Liver (tissue), 9 donors: Measurements from ENCODE around the gene SCAMP1. TPM values are rescaled to one million over a fixed set of nuclear protein-coding genes. Genes with fewer than 3 reads are reported as not detected.

Experiments
- DNase-seq: peaks from one replicate; pipeline ENCODE4 v3.0.0-alpha.2; 2017; ENCODE audit warnings: low spot score
- H3K27ac ChIP-seq, 2 donors: one replicate each; pipeline ENCODE4 v1.7.0; 2013; ENCODE audit warnings: inconsistent platforms in 2 of 2, low read length in 2 of 2, control low read depth in 1 of 2, low read depth in 1 of 2, mild to moderate bottlenecking in 1 of 2
- H3K27me3 ChIP-seq, 4 donors: one replicate each; pipeline versions ENCODE4 v1.6.1 to v1.7.0; 2013; ENCODE audit warnings: low read length in 3 of 4, inconsistent platforms in 1 of 4, mild to moderate bottlenecking in 1 of 4, moderate library complexity in 1 of 4; ENCODE audit not compliant: control insufficient read depth in 4 of 4, insufficient read depth in 4 of 4
- H3K36me3 ChIP-seq, 4 donors: one replicate each; pipeline versions ENCODE4 v1.6.1 to v1.7.0; 2013; ENCODE audit warnings: low read length in 3 of 4, mild to moderate bottlenecking in 3 of 4, low read depth in 1 of 4, moderate library complexity in 1 of 4; ENCODE audit not compliant: control insufficient read depth in 4 of 4, insufficient read depth in 3 of 4
- H3K4me1 ChIP-seq, 4 donors: one replicate each; pipeline versions ENCODE4 v1.6.1 to v1.7.0; 2013; ENCODE audit warnings: low read length in 3 of 4, mild to moderate bottlenecking in 3 of 4, moderate library complexity in 1 of 4; ENCODE audit not compliant: control insufficient read depth in 4 of 4, insufficient read depth in 4 of 4
- H3K4me3 ChIP-seq, 3 donors: one replicate each; pipeline versions ENCODE4 v1.6.1 to v1.7.0; 2013; ENCODE audit warnings: low read length in 3 of 3, control low read depth in 1 of 3, low read depth in 1 of 3, mild to moderate bottlenecking in 1 of 3
- H3K9ac ChIP-seq, 2 donors: one replicate each; pipeline ENCODE4 v1.7.0; 2013; ENCODE audit warnings: low read length in 2 of 2, mild to moderate bottlenecking in 2 of 2, moderate library complexity in 2 of 2, control low read depth in 1 of 2, low read depth in 1 of 2
- H3K9me3 ChIP-seq, 4 donors: one replicate each; pipeline versions ENCODE4 v1.6.1 to v1.7.0; 2013; ENCODE audit warnings: low read length in 3 of 4; ENCODE audit not compliant: control insufficient read depth in 4 of 4
- ATF3 ChIP-seq: IDR thresholded peaks from 2 replicates; pipeline ENCODE4 v1.6.1; 2016; ENCODE audit warnings: antibody characterized with exemption
- CTCF ChIP-seq: fragments of 150-350 bp; IDR thresholded peaks from 2 replicates; pipeline ENCODE4 v1.5.1; 2017; ENCODE audit warnings: improper control_type of control experiment, low read depth, low read length; ENCODE audit not compliant: missing input control
- EGR1 ChIP-seq, 2 donors: IDR thresholded peaks; 2 replicates each; pipeline ENCODE4 v1.6.1; 2016 to 2018; ENCODE audit warnings: antibody characterized with exemption in 2 of 2, low read depth in 2 of 2
- FOXA1 ChIP-seq: IDR thresholded peaks from 2 replicates; pipeline ENCODE4 v1.6.1; 2016; ENCODE audit warnings: antibody characterized with exemption
- FOXA2 ChIP-seq: IDR thresholded peaks from 2 replicates; pipeline ENCODE4 v1.6.1; 2016; ENCODE audit warnings: antibody characterized with exemption
- GABPA ChIP-seq, 2 donors: IDR thresholded peaks in 1 of 2; conservative IDR thresholded peaks in 1 of 2; 2 replicates each; pipeline ENCODE4 v1.6.1; 2016; ENCODE audit warnings: antibody characterized with exemption in 2 of 2, mild to moderate bottlenecking in 1 of 2, moderate library complexity in 1 of 2
- HNF4A ChIP-seq, 2 donors: conservative IDR thresholded peaks; 2 replicates each; pipeline ENCODE4 v1.6.1; 2016; ENCODE audit warnings: antibody characterized with exemption in 2 of 2, mild to moderate bottlenecking in 2 of 2
- HNF4G ChIP-seq: IDR thresholded peaks from 2 replicates; pipeline ENCODE4 v1.6.1; 2016; ENCODE audit warnings: antibody characterized with exemption
- JUND ChIP-seq, 2 donors: IDR thresholded peaks; 2 replicates each; pipeline ENCODE4 v1.6.1; 2016; ENCODE audit warnings: antibody characterized with exemption in 2 of 2
- MAX ChIP-seq: IDR thresholded peaks from 2 replicates; pipeline ENCODE4 v1.6.1; 2016; ENCODE audit warnings: antibody characterized with exemption
- NR2F2 ChIP-seq: IDR thresholded peaks from 2 replicates; pipeline ENCODE4 v1.6.1; 2016; ENCODE audit warnings: antibody characterized with exemption
- RAD21 ChIP-seq, 2 donors: IDR thresholded peaks; 2 replicates each; pipeline ENCODE4 v1.6.1; 2016; ENCODE audit warnings: antibody characterized with exemption in 2 of 2, mild to moderate bottlenecking in 2 of 2
- REST ChIP-seq: IDR thresholded peaks from 2 replicates; pipeline ENCODE4 v1.6.1; 2016; ENCODE audit warnings: antibody characterized with exemption, mild to moderate bottlenecking
- RXRA ChIP-seq, 2 donors: IDR thresholded peaks; 2 replicates each; pipeline ENCODE4 v1.6.1; 2017 to 2018; ENCODE audit warnings: antibody characterized with exemption in 2 of 2, mild to moderate bottlenecking in 1 of 2
- SP1 ChIP-seq: IDR thresholded peaks from 2 replicates; pipeline ENCODE4 v1.6.1; 2018; ENCODE audit warnings: antibody characterized with exemption, mild to moderate bottlenecking
- TAF1 ChIP-seq: conservative IDR thresholded peaks from 2 replicates; pipeline ENCODE4 v1.6.1; 2016; ENCODE audit warnings: antibody characterized with exemption, mild to moderate bottlenecking
- YY1 ChIP-seq: IDR thresholded peaks from 2 replicates; pipeline ENCODE4 v1.6.1; 2016; ENCODE audit warnings: antibody characterized with exemption, mild to moderate bottlenecking
- ZBTB33 ChIP-seq: IDR thresholded peaks from 2 replicates; pipeline ENCODE4 v1.6.1; 2016; ENCODE audit warnings: antibody characterized with exemption
- WGBS: extraction: QIAGEN DNeasy Blood & Tissue Kit; methylation state at CpG from one replicate; pipeline ENCODE4 v1.1.7; 2013; 5-methylcytosine and 5-hydroxymethylcytosine counted together
- polyA plus RNA-seq, 2 donors: library from polyadenylated mRNA; stranded (reverse) in 1 of 2; unstranded in 1 of 2; fragments of 200-250 nt in 1 of 2; fragments of >200 nt in 1 of 2; fragmentation: Nextera tagmentation in 1 of 2; extraction: Ambion mirVana in 1 of 2; gene quantifications; one replicate each; pipeline versions ENCODE4 v1.2.1 to v1.2.3, GENCODE V29; 2013 to 2015
- total RNA-seq, 2 donors: library from RNA; depleted of rRNA; stranded (reverse); fragments of >200 nt; gene quantifications; one replicate each; pipeline ENCODE4 v1.2.3, GENCODE V29; 2014
- donor health status: healthy.
- donor health status: healthy.
- donor health status: healthy.
- donor health status: healthy.
- donor health status: healthy.

Gene SCAMP1
- total and polyA plus RNA-seq, 4 donors: 5.9 to 15.0 (median 9.0) TPM

GRCh38 chr5:78416677-78417425 lies 56.4 kb downstream of the SCAMP1 start:
- Histone ChIP-seq H3K27ac (no peak overlapping the region), H3K4me3 (no peak overlapping the region), H3K36me3 (peaks cover 2 to 10% (median 9%) of the 10 kb centered on the region in 4 donors), H3K27me3 (no peaks in the 10 kb centered on the region), H3K9ac (no peak overlapping the region), H3K4me1 (no peaks in the 10 kb centered on the region), H3K9me3 (no peaks in the 10 kb centered on the region)
- no peak for TF ChIP-seq MAX
- TF ChIP-seq RAD21 (IDR thresholded peaks at IDR 0.05): no peak
- WGBS: 95% methylated on average over 1 of the region's 1 CpG
- no peak for DNase-seq

- no peaks in the 10 kb centered on the region for H3K9me3 ChIP-seq
- TF ChIP-seq JUND (IDR thresholded peaks at IDR 0.05) (no peak), NR2F2 (no peak), YY1 (no peak), SP1 (no peak), EGR1 (IDR thresholded peaks at IDR 0.05; ENCODE audit: low read depth in 2 of 2) (no peak), CTCF (no peak), HNF4A (conservative IDR thresholded peaks at IDR 0.05) (no peak), REST (no peak), MAX (no peak), RXRA (IDR thresholded peaks at IDR 0.05) (no peak), ATF3 (no peak), FOXA2 (no peak), HNF4G (no peak), RAD21 (IDR thresholded peaks at IDR 0.05) (no peak), GABPA (IDR thresholded peaks at IDR 0.05 in 1 of 2, conservative IDR thresholded peaks at IDR 0.05 in 1 of 2) (no peak), ZBTB33 (no peak), TAF1 (no peak), FOXA1 (no peak)
- H3K27me3 ChIP-seq: no peaks in the 10 kb centered on the region
- no peak overlapping the region for H3K27ac ChIP-seq
- 81% methylated on average over 3 of the region's 3 CpGs for WGBS
- H3K9ac ChIP-seq: no peak overlapping the region
- DNase-seq: no peak
- no peaks in the 10 kb centered on the region for H3K4me1 ChIP-seq
- H3K36me3 ChIP-seq: peaks cover 2 to 10% (median 9%) of the 10 kb centered on the region in 4 donors
- H3K4me3 ChIP-seq: no peak overlapping the region
Observed at GRCh38 chr5:78419396-78419795, 59.0 kb downstream of the SCAMP1 start.
